Measurements from ENCODE around the gene CACNA1D. TPM values are rescaled to one million over a fixed set of nuclear protein-coding genes. Genes with fewer than 3 reads are reported as not detected.

CACNA1D gene
- total RNA-seq, 1 donor from 2014 or later = 1.1 TPM

GRCh38 chr3:53823026-53823955 is 328.9 kb downstream of the CACNA1D start:
- H3K4me3 Mint-ChIP-seq = no peak overlapping the region
- no peaks in the 10 kb centered on the region for H3K27me3 Mint-ChIP-seq (ENCODE audit: low read depth)
- no peak for DNase-seq (ENCODE audit: low read depth, low spot score)
- TF ChIP-seq CTCF (conservative IDR thresholded peaks at IDR 0.05) = no peak
- H3K27ac Mint-ChIP-seq (ENCODE audit: unreplicated experiment) = no peak overlapping the region
- H3K4me1 Mint-ChIP-seq = no peaks in the 10 kb centered on the region
- H3K36me3 Mint-ChIP-seq (ENCODE audit: low read depth) = no peaks in the 10 kb centered on the region
- no peaks in the 10 kb centered on the region for H3K9me3 Mint-ChIP-seq

GRCh38 chr3:53823956-53824657 is 329.7 kb downstream of the CACNA1D start:
- H3K27me3 Mint-ChIP-seq (ENCODE audit: low read depth) = no peaks in the 10 kb centered on the region
- DNase-seq (ENCODE audit: low read depth, low spot score) = no peak
- H3K9me3 Mint-ChIP-seq = no peaks in the 10 kb centered on the region
- peak overlapping the region; percentile 50 for H3K27ac Mint-ChIP-seq (ENCODE audit: unreplicated experiment)
- no peak overlapping the region for H3K4me3 Mint-ChIP-seq
- no peaks in the 10 kb centered on the region for H3K36me3 Mint-ChIP-seq (ENCODE audit: low read depth)
- TF ChIP-seq CTCF (conservative IDR thresholded peaks at IDR 0.05) = no peak
- no peaks in the 10 kb centered on the region for H3K4me1 Mint-ChIP-seq

GRCh38 chr3:53824795-53825194 is 330.4 kb downstream of the CACNA1D start:
- TF ChIP-seq CTCF (conservative IDR thresholded peaks at IDR 0.05) = no peak
- H3K27me3 Mint-ChIP-seq (ENCODE audit: low read depth) = no peaks in the 10 kb centered on the region
- no peak overlapping the region for H3K27ac Mint-ChIP-seq (ENCODE audit: unreplicated experiment)
- no peaks in the 10 kb centered on the region for H3K36me3 Mint-ChIP-seq (ENCODE audit: low read depth)
- no peak overlapping the region for H3K4me3 Mint-ChIP-seq
- DNase-seq (ENCODE audit: low read depth, low spot score) = no peak
- no peaks in the 10 kb centered on the region for H3K4me1 Mint-ChIP-seq
- H3K9me3 Mint-ChIP-seq = no peaks in the 10 kb centered on the region

GRCh38 chr3:53826048-53826447 is 331.6 kb downstream of the CACNA1D start:
- Mint-ChIP-seq H3K36me3 (ENCODE audit: low read depth) (no peaks in the 10 kb centered on the region), H3K4me3 (no peak overlapping the region), H3K4me1 (no peaks in the 10 kb centered on the region), H3K27ac (ENCODE audit: unreplicated experiment) (no peak overlapping the region), H3K27me3 (ENCODE audit: low read depth) (no peaks in the 10 kb centered on the region), H3K9me3 (no peaks in the 10 kb centered on the region)
- TF ChIP-seq CTCF (conservative IDR thresholded peaks at IDR 0.05) = no peak
- DNase-seq (ENCODE audit: low read depth, low spot score) = no peak

GRCh38 chr3:53828581-53828980 is 334.2 kb downstream of the CACNA1D start:
- Mint-ChIP-seq H3K4me3 (no peak overlapping the region), H3K36me3 (ENCODE audit: low read depth) (no peaks in the 10 kb centered on the region), H3K27ac (ENCODE audit: unreplicated experiment) (no peak overlapping the region), H3K9me3 (no peaks in the 10 kb centered on the region), H3K4me1 (peaks cover 6% of the 10 kb centered on the region), H3K27me3 (ENCODE audit: low read depth) (no peaks in the 10 kb centered on the region)
- DNase-seq (ENCODE audit: low read depth, low spot score) = no peak
- no peak for TF ChIP-seq CTCF (conservative IDR thresholded peaks at IDR 0.05)

All from neural crest cell (in vitro differentiated cells).